ENCODE measurements around the gene DCXR.

The DCXR gene

DNA sequence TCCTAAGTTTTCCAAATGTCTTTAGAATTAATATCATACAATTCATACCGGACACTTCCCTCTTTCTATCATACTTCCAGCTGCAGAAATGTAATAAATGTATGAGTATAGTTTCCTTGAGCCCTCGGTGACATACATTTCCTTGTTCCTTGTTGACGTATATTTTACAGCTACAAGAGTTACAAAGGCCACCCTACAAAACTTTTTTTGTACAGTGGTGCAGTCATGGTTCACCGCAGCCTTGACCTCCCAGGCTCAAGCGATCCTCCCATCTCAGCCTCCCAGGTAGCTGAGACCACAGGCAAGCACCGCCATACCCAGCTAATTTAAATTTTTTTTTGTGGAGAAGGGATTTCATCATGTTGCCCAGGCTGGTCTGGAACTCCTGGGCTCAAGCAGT lies 35.3 kb upstream of the DCXR start:
- DNase-seq, result no peak

DNA sequence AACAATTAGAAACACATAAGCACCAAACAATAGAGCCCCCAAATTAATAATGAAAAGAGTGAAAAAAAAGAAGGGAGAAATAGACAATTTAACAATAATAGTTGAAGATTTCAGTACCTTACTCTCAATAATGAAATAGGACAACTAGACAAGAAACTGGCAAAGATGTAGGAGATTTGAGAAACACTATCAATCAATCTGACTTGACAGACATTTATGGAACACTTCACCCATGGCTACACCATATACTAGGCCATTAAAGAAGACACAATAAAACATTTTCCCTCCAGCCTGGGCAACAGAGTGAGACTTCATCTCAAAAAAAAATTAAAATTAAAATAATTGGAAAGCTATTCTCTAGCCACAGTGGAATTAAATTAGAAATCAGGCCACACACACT lies 33.1 kb upstream of the DCXR start:
- DNase-seq, result no peak

- DNase-seq, result peak; percentile 36
Measured at GRCh38 chr17:82065638-82066303, 28.3 kb upstream of the DCXR start, which contains the start of gene DUS1L. Gene DUS1L (minus strand): TSS chr17:82065804. CDS start chr17:82065059, 745 bp downstream.

DNA sequence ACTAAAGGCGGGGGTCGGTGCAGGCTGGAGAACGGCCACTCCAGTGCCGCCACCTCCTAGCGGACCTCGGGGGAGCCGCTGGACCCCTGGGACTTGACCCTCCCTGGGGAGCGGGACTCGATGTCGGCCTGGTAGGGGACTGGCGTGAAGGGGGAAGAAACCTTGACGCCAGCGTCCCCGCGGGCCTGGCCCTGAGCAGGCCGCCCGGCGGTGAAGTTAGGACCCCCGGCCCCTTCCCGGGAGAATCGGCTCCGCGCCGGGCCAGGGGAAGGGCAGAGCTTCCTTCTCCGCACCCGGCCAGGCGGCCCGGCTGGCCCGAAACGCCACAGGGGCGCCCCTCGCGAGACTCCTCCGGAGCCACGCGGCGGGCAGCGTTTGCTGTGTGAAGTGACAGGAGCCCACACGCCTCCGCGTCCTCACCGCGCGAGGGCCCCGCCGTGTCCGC lies 27.7 kb upstream of the DCXR start:
- DNase-seq, result peak; percentile 36

GRCh38 chr17:82064433-82065192 lies 27.1 kb upstream of the DCXR start:
- no peak for DNase-seq

- DNase-seq, result no peak
Measured at GRCh38 chr17:82063424-82064415, 26.2 kb upstream of the DCXR start.

DNA sequence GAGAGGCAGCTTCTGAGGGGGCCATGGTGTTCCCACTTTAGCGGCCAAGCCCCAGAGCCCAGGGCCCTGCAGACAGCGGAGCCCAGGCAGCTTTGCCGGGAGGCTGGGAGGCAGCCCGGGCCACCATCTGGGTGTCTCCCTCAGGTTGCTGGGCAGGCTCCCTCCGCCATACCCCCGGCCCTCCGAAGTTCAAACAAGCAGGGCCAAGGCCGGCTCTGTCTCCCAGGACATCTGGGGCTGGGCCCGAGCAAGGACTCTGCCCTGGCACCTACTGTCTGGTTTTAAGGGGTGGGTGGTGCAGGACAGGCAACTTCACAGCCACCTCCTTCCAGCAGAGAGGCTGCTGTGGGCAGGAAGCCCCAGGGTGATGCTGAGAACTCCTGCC lies 25.5 kb upstream of the DCXR start:
- DNase-seq, result no peak

- DNase-seq, result no peak
Measured at GRCh38 chr17:82062076-82062983, 24.8 kb upstream of the DCXR start.

DNA sequence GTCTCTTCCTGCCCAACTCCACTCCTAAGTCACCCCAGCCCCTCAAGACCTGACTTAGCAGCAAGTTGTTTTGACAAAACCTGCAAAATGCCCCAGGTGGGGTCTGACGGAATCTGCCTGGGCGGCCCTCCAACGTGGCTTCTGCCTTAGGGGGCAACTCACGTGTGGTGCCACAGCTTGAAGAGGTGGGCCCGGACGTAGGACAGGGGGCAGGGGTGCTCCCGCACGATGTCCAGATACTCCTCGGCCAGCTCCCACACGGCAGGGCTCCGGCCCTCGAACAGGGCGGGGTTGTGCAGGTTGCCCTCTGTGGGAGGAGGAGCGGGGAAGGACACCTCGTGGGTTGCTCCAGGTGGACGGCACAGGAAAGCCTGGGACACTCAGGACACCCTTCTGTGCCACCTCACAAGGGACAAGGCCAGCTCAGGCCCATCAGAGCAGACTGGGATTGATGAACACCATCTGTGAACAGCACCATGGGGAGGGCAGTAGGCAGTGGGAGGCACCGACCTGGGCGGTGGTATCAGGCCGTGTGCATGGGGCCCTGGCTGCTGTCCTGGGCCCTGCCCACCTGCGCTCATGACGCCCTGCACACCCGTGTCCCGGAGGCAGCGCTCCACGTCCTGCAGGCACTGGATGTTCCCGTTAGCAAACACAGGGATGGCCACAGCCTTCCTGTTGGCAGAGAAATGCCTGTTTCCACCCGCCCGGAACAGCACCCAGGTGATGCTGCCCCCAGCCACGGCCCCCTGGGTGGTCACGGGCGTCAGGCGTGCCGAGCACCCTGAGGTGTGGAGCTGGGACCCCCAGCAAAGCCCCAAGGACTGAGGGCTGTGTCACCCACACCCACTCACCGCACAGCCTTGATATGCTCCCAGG lies 23.8 kb upstream of the DCXR start:
- no peak for DNase-seq

DNA sequence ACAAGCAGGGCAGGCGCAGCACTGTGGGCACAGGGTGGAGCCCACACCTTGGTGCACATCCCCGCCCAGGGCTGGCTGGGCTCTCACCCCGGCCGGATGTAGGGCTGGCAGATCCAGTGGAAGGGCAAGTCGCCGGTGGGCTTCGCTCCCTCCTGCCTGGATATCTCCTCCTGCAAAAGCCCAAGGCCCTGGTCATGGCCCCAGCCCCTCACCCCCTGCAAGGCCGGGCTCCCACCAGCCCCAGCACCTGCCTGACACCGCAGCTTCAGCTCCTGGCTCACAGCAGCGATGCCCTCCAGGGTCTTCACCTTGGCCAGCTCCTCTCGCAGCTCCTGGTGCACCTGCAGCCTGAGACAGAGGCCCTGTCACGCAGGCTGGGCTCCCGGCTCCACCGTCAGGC lies 23.1 kb upstream of the DCXR start:
- no peak for DNase-seq

DNA sequence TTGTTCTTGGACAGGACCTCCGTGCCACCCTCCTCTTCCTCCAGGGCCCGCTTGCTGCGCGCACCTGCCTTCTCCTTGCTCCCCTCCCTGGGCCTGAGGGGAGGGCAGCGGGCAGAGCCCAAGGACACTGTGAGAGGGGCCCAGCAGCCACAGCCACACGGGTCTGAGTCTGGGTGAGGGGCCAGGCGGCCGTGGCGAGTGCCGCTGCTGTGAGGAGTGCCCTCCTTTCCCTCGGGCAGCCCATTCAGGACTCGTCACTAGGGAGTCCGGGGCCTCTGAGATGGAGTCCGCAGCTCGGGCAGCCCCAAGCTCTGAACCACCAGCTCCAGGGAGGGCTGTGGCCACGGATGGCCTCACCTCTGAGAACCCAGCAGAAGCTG lies 22.5 kb upstream of the DCXR start:
- no peak for DNase-seq

DNA sequence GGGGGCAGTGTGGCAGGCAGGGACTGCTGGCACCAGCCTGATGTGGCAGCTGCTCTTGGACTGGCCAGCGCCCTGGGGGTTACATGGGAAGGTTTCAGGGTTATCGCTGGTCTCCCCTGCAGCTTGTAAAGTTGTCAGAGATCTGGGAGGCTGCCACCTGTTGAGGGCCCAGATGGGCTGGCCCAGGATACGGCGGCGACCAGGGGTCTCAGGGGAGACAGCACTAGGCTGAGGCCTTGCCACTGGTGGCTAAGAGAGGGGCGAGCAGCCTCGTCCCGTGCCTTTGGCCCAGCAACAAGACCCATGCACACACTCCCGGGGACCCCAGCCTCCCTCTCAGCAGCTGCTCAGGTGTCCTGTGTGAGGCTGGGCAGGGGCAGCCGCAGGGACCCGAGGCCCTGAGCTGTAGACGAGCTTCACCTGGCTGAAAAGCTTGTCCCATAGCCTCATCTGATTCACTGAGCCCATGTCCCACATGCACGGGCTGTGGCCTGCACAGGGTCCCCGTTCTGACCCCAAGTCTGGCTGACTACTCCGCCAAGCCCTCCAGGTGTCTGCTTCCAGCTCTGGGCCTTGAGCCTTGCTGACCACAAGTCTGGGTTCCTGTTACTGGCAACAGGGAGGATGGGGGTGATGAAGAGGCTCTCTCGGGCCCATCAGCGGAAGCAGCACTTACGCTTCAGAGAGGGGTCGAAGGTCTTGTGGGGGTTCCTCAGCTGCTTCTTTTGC lies 21.9 kb upstream of the DCXR start:
- no peak for DNase-seq

DNA sequence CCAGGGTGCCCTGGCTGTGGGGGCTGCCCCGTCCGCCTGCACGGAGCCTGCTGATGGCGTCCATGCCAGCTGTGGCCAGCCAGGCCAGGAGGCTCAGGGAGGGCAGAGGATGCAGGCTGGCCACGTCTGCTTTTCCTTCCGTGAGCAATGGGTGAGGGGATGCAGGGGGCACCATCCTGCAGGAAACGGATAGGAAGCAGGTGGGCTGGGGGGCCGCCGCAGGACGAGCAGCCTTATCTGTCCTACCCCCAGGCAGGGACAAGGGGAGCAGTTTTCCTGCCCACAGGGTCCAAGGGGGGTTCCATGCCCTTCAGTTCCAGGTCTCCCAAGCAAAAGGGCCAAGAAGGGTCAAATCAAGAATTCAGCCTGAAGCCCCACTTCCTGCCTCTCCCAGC lies 21.4 kb upstream of the DCXR start:
- no peak for DNase-seq

- no peak for DNase-seq
Measured at GRCh38 chr17:82058230-82058854, 20.8 kb upstream of the DCXR start.

DNA sequence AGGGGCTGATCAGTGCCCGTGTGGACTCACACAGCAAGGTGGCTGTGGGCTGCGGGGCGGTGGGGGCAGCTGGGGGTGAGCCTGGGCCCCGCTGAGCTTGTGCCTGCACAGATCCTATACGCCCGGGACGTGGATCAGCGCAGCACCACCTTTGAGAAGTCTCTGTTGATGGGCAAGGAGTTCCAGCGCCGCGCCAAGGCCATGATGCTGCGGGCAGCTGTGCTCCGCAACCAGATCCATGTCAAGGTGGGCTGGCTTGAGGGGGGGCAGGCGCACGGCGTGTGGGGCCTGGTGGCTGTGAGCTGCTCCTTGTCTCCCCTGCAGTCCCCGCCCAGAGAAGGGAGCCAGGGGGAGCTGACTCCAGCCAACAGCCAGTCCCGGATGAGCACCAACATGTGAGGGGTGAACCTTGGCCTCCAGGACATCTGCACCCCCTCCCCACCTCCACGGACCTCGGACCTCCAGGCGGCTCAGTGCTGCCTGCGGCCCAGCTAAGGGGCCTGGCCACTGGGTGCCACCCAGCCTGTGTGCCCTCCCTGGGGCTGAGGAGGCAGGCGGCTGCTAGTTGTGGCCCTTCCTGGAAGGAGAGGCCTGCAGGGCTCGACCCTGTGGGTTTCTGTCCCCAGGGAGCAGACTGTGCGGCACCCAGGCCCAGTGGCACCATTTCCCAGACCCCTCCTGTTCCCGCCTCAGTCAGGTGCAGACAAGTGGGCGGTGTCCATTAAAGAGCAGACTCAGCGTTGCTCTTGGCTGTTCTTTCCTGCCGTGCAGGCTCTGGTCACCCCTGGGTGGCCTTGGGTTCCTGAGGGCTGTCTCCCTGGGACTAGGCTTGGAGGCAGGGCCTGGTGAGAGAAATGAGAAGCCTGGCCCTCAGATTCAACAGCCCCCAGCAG lies 19.5 kb upstream of the DCXR start:
- no peak for DNase-seq

GRCh38 chr17:82055965-82056728 lies 18.6 kb upstream of the DCXR start:
- DNase-seq, result no peak

GRCh38 chr17:82055023-82055964 lies 17.8 kb upstream of the DCXR start:
- DNase-seq, result no peak
